Occipital lobe (tissue), 2 donors: Measurements from ENCODE around the gene PPM1M. TPM values are rescaled to one million over a fixed set of nuclear protein-coding genes. Genes with fewer than 3 reads are reported as not detected.
A peak's percentile ranks its signal among the peaks of the same experiment; 100 is the strongest.
"Not testable (repeated sequence)": the region's sequence is repeated elsewhere in the genome, so short reads cannot be mapped to it uniquely, and the experiment has no call there.

Source experiments
- DNase-seq: peaks from one replicate; lab custom pipeline; 2025; lab: John Stamatoyannopoulos, UW
- total RNA-seq: library from RNA; depleted of rRNA; stranded (reverse); fragments of >200 nt; gene quantifications from one replicate; pipeline ENCODE4 v1.2.3, GENCODE V29; 2014

The PPM1M gene
- total RNA-seq, 1 donor from 2014 or later: 7.0 TPM

DNA sequence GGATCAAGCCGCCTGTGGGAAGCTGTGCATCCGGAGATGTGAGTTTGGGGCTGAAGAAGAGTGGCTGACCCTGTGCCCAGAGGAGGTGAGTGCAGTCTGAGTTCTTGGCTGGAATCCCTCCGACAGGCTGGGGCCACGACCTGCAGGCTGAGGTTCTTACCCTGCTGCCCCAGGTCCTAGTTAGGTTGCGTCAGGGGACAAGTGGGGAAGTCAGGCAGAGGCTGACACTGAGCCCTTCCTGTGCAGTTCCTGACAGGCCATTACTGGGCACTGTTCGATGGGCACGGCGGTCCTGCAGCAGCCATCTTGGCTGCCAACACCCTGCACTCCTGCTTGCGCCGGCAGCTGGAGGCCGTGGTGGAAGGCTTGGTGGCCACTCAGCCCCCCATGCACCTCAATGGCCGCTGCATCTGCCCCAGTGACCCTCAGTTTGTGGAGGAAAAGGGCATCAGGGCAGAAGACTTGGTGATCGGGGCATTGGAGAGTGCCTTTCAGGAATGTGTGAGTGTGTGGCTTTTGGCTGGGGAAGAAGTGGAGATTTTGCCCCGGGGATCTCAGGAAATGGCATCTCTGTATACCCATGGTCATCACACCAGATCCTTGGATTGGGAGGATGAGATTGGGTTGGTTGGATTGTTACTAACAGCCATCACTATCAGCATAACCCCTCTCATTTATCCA is 1.3 kb downstream of the PPM1M start:
- DNase-seq: no peak

DNA sequence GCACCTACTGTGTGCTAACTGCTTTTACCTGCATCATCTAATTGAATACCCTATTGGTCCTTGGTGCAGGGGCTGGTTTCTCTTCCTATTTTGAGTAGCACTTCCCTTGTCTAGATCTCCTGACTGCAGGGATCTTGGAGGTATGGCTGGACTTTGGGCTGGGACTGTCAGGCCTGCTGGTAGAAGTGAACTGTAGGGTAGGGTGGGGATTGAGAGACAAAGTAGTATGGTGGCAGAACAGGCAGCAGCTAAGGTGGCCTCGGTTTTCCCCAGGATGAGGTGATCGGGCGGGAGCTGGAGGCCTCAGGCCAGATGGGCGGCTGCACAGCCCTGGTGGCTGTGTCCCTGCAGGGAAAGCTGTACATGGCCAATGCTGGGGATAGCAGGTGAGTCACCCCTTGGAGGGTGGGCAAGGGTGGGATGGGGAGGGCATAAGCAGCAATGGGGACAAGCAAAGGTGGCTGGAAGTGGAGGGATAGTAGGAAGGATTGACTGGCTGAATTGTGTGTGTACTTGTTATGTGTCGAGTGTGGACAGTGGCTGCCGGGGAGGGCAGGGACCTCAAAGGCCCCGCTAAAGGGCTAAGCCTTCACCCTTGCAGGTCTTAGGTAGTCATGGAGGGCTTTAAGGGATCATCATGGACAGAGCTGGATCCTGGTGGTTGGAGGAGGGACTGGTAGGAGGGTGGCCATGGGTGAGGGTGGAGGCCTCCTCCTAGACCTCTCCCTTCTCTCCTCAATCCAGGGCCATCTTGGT is 2.0 kb downstream of the PPM1M start:
- DNase-seq: no peak

DNA sequence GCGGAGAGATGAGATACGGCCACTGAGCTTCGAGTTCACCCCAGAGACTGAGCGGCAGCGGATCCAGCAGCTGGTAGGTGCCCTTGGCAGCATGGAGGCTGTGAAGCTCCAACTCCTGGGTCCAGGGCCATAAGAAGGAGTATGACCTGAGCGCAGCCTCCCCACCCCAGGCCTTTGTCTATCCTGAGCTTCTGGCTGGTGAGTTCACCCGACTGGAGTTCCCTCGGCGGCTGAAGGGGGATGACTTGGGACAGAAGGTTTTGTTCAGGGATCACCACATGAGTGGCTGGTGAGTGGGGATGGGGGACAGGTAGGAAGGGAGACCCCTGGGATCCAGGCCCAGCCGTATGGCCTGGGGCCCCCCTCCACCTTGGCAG is 2.6 kb downstream of the PPM1M start:
- DNase-seq: no peak

DNA sequence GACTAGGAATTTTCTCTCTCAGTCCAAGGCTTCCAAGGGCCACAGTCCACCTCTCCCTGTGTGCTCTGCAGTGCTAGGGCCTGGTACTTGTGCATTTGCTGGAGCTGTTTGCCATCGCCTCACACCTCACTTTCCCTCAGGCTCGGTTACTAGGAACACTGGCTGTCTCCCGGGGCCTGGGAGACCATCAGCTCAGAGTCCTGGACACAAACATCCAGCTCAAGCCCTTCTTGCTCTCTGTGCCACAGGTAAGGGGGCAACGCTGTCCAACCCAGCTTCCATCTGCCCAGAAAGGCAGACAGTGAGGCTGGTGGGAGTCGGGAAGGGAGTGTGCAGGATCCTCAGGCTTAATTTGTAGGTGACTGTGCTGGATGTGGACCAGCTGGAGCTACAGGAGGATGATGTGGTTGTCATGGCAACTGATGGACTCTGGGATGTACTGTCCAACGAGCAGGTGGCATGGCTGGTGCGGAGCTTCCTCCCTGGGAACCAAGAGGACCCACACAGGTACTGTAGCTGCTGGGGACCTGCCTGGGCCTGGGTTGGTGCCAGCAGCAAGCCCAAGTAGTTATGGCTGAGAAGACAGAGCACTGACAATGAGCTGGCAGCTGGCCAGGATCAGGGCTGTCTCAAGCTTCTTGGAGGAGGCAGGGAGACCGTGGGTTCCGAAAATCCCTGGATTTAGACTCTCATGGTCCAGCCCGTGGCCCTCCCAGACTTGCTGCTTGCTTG is 3.4 kb downstream of the PPM1M start:
- DNase-seq: no peak

DNA sequence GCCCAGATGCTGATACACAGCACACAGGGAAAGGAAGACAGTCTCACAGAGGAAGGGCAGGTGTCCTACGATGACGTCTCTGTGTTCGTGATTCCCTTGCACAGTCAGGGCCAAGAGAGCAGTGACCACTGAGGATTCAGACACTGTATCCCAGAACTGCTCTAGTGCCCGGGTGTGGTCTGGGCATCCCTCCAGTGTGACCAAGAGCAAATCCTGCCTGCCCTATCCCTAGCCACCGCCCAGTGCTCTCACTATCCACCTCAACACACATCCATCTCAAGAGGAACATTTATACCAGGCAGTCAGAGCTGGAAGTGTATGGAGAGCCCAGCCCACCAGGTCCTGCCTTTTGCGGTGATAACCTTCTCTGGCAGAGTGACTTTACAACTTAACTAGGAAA is 4.1 kb downstream of the PPM1M start:
- DNase-seq: no peak

DNA sequence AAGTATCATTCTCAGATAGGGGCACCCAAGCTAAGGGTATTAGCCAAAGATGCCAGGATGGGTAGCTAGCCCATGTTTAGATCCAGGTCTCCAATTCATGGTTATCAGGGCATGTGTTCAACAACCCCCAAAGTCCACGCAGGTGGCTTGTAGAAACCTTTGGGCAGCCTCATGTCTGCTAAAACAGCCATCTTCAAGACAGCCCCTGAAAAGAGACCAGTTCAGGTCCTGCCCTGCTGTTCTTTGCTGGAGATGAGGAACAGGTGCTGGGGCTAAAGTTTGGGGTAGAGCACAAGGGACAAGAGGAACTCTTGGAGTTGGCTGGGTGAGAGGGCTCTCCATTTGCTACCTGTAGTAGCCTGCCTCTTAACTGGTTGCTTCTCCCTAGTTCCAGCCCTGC is 4.6 kb downstream of the PPM1M start:
- no peak for DNase-seq

DNA sequence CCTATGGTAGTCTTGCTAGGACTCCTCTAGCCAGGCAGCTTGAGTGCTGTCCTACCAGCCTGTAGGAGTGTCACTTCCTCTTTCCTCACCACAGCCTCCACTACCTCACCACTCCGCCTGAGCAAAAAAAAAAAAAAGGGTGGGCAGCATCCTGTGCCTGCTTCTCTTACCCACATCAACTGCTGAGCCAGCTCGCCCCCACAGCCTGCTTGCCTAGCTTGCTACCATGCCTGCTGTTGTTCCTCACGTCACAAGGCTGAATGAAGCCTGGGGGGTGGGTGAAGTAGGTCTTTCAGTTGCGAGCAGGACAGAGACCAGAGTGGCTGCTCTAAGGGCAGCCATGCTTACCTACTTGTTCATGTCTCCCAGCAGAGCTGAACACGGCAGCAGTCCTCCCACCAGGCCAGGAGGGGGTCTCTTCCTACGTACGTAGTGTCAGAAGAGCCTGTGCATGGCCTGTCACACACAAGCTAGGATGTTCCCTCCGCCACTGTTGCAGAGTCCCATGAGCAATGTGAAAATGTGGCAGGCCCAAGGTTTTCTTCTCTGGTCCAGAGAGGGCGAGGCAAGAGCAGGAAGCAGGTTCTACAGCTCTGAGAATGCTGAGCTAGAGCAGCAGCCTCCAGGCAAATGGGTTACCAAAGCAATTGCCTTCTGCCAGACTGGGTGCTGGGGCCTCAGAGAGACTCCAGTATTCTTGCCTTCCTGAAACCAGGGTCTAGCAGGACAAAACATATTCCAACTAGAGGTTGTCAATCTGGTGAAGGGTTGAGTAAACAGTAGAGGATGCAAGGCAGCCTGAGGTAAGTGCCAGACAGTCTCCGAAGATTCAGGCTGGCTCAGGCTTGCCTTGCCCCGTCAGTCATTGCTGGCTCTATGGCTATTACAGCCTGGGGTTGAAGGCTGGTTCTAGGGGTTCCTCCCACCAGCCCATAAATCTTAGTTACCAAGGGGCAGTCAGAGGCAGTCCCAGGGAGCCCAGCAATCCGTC is 8.1 kb downstream of the PPM1M start:
- peak; percentile 64 for DNase-seq

DNA sequence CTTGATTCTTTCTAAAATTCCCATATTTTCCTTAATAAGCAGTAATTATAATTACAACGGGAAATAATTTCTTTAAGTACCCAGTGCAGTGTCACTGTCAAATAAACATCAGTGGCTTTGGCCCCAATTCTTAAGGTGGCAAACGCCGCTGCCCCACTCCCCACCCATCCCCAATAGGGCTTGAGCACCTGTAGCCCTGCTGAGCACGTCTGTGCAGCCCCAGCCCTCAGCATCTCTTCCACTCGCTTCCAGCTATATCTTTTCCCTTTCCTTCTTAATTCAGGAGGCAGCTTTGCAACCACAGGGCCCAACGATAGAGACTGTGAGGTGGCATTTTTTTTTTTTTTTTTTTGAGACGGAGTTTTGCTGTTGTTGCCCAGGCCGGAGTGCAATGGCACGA is 9.0 kb downstream of the PPM1M start:
- DNase-seq: no peak

DNA sequence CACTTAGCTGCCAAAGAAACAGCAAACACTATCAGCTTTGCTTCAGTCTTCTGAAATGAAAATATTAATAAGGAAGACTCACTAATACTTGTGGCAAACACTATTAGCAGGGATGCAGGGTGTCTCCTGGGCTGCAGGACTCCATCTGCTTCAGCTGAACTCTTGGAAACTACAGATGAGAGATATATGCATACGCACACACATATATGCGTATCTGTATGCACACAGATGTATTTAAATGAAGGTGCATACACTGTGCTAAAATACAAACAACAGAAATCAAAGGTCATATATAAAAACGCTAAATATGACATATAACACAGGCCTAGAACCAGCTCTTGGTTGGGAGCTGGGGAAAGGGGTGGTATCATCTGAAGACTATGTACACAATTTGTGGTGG is 10.6 kb downstream of the PPM1M start:
- DNase-seq: no peak

DNA sequence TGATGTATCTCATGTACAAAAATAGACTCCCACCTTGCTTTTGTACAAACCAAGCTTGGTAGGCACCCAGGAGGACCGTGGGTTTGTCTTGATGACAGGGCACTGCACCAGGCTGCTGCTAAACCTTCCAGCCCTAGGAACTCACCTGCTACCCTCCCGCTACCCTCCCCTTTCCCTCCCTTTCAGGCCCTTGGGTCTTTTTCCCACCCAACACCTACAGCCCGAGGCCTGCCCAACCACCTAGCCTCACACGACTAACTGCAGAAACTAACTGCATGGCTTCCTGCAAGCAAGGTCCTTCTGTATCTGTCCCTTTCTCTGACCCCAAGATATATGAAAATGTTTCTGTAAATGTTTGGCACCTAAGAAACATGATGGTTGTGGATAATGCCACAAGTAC is 11.1 kb downstream of the PPM1M start:
- DNase-seq: no peak

DNA sequence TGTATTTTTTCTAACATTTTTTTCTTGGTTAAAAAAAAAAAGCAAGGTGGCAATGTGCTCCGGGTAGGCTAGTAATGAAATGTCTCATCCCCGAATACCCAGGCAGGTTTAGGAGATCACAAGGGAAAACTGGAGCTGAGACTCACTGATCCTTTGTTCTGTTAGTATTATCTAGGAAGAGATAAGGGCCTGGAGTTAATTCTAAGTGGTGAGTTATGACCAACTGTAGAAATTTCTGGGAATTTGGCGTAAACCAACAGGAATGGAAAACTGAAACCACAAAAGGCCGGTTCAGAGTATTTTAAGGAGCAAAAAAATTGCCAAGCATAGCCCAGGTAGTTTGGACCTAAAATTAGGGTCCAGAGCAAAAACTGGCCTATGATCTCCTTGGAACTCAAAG is 12.4 kb downstream of the PPM1M start:
- no peak for DNase-seq

DNA sequence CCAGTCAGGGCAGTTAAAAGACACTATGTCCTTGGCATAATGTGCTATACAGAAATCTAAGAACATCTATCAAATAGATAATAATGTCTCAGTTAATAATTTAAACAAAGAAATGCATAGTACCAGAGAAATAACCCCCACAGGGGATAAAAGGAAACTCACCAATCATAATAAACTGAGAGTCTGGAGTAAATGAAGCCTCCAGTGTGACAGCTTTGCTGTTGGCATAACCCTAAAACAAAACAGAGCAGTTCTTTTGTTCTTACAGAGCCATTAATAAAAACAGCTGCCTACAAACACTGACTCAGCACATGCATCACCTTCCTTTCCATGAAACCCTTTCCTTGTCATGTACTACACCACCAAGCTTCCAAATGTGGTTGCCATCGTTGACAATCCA is 13.5 kb downstream of the PPM1M start:
- DNase-seq: no peak

DNA sequence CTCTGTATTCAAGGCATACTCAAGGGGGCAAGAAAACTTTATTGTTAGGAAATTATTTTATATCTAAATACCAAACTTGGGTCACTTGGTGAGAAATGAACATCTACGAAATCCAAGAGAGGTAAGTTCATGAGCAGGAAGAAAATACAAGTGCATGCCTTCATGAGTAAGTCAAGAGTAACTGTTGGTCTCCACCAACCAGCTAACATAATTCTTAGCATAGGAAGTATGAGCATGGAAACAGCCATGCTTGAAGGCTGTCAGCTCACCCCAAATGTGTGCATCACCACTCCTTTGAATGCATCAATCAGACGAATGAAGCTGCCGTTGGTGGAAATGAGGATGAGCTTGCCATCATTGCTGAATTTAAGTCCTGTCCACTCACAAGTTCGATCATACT is 13.9 kb downstream of the PPM1M start:
- DNase-seq: no peak

DNA sequence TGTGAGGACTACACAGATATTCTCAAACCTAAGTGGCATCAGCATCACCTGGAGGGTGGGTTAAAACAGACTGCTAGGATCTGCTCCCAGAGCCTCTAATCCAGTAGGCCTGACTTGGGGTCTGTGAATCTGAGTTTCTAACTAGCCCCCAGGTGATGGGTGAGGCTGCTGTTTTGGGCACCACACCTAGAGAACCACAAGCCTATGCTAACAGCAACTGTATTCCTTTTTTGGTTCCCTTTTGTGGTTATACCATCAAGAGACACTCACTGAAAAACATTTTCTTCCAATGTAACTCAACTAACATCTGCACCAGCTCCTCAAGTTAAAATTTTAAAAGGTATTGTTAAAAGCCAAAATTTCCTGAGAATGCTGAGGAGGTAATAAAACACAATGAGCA is 16.9 kb downstream of the PPM1M start:
- DNase-seq: no peak

DNA sequence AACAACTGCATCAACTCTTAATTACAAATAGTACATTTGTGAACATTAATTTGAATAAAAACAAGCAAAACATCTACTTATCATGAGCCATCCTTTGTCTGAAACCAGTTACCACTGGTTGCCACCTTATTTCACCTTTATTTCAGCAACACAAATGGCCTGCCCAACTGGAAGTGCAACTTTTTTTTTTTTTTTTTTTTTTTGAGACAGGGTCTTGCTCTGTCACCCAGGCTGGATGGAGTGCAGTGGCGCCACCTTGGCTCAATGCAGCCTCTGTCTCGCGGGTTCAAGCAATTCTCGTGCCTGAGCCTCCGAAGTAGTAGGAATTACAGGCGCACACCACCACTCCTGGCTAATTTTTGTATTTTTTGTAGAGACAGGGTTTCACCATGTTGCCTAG is 19.8 kb downstream of the PPM1M start:
- no peak for DNase-seq

DNA sequence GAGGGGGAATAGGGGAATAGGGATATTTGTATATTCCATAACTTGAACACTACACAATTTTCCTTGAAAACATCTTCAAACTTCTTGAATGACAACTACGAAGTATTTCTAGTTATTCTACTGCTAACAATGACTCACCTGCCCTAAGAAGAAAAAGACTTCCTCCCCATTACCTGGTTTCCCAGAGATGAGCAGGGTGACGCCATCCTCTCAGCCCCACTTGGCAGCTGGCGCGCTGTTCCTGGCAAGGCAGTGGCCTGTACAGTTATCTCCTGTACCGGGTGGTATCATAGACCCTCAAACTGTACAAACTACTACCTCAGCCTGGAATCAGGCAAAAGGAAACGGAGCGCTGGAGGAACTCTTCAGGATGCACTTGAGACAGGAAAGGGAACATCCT is 22.5 kb downstream of the PPM1M start:
- DNase-seq: no peak

DNA sequence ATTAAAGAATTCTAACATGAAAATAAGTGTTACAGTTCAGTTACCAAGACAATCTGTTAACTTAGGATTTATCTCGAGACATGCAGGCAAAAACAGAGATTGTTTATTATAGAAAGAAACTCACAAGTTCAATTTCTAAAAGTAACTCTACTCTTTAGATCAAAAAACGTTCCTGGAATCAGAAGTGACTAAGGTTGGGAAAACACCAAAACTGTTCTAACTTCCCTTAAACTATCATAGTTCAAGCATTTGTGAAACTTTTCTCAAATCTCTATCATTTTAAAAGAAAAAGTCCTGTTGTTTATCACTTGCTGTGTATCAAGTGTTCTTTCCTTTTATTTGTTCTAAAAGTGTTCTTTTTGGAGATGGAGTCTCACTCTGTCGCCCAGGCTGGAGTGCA is 24.2 kb downstream of the PPM1M start:
- DNase-seq: no peak

DNA sequence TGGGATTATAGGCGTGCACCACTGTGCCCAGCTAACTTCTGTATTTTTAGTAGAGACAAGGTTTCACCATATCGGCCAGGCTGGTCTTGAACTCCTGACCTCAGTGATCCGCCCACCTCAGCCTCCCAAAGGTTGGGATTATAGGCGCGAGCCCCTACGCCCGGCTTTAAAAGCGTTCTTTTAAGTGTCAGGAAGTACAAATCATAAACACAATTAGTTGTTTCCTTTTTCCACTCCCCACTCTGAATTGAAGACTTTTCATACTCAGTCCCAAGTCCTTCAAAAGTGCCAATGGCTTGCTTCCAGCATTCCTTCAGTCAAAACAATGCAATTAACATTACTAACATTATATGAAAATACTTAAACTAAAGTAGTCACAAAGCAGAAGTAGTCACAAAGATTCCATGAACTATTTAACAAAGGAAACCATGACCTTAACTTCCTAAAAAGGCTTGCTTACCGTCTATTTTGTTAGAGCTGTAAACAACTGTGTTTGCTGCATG is 24.7 kb downstream of the PPM1M start:
- no peak for DNase-seq

DNA sequence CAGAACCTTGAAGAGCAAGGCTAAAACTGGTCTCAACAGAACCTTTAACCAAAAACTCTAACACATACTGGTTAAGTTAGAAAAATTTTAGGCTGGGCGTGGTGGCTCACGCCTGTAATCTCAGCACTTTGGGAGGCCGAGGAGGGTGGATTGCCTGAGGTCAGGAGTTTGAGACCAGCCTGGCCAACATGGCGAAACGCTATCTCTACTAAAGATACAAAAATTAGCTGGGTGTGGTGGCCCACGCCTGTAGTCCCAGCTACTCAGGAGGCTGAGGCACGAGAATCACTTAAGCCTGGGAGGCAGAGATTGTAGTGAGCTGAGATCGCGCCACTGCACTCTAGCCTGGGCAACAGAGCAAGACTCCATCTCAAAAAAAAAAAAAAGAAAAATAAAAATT is 26.6 kb downstream of the PPM1M start:
- DNase-seq: not testable (repeated sequence)

DNA sequence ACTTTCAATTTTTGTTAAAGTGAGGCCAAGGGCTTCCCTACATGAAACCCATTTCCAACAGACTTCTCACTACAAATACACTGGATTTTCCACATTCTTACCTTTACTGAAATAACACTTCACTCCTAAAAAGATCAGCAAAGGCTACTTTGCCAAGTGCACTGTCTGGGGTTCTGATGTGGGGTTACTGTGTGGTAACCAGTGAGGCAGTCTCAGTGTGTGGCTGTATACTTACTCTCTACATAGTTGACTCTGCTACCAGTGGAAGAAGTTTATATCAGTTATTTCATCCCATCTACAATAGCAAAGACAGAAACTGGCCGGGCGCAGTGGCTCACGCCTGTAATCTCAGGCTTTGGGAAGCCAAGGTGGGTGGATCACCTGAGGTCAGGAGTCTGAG is 27.3 kb downstream of the PPM1M start:
- no peak for DNase-seq

DNA sequence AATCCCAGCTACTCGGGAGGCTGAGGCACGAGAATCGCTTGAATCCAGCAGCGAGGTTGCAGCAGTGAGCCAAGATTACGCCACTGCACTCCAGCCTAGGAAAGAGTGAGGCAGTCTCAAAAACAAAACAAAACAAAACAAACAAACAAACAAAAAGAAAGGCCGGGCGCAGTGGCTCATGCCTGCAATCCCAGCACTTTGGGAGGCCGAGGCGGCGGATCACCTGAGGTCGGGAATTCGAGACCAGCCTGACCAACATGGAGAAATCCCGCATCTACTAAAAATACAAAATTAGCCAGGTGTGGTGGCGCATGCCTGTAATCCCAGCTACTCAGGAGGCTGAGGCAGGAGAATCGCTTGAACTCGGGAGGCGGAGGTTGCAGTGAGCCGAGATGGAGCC is 29.2 kb downstream of the PPM1M start:
- not testable (repeated sequence) for DNase-seq
